ENCODE data around the gene RIMS1. TPM values are rescaled to one million over a fixed set of nuclear protein-coding genes. Genes with fewer than 3 reads are reported as not detected.

RIMS1 gene
- total RNA-seq, 1 donor = 1.3 TPM

DNA sequence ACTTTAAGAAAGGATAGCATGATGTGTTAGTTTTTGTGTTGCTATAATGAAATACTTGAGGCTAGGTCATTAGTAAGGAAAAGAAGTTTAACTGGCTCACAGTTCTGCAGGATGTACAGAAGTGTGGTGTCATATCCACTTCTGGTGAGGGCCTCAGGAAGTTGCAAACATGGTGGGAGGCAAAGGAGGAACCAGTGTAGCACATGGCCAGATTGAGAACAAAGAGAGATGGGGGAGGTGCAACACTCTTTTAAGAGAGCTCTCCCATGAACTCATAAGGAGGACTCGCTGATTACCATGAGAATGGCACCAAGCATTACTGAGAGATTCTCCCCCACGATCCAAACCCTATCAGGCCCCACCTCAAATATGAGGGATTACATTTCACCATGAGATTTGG lies 265.4 kb downstream of the RIMS1 start:
- TF ChIP-seq, protein P1, sequence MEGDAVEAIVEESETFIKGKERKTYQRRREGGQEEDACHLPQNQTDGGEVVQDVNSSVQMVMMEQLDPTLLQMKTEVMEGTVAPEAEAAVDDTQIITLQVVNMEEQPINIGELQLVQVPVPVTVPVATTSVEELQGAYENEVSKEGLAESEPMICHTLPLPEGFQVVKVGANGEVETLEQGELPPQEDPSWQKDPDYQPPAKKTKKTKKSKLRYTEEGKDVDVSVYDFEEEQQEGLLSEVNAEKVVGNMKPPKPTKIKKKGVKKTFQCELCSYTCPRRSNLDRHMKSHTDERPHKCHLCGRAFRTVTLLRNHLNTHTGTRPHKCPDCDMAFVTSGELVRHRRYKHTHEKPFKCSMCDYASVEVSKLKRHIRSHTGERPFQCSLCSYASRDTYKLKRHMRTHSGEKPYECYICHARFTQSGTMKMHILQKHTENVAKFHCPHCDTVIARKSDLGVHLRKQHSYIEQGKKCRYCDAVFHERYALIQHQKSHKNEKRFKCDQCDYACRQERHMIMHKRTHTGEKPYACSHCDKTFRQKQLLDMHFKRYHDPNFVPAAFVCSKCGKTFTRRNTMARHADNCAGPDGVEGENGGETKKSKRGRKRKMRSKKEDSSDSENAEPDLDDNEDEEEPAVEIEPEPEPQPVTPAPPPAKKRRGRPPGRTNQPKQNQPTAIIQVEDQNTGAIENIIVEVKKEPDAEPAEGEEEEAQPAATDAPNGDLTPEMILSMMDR (IDR thresholded peaks at IDR 0.05; ENCODE audit: insufficient read depth, low read depth, low read length) = no peak
- no peak for DNase-seq (ENCODE audit: low read depth)
- H3K4me3 ChIP-seq (ENCODE audit: low read depth, low read length) = no peak overlapping the region

GRCh38 chr6:72175916-72176315 lies 289.6 kb downstream of the RIMS1 start:
- no peak overlapping the region for H3K4me3 ChIP-seq (ENCODE audit: low read depth, low read length)
- TF ChIP-seq, protein P1 (IDR thresholded peaks at IDR 0.05; ENCODE audit: insufficient read depth, low read depth, low read length) = no peak
- DNase-seq (ENCODE audit: low read depth) = no peak

DNA sequence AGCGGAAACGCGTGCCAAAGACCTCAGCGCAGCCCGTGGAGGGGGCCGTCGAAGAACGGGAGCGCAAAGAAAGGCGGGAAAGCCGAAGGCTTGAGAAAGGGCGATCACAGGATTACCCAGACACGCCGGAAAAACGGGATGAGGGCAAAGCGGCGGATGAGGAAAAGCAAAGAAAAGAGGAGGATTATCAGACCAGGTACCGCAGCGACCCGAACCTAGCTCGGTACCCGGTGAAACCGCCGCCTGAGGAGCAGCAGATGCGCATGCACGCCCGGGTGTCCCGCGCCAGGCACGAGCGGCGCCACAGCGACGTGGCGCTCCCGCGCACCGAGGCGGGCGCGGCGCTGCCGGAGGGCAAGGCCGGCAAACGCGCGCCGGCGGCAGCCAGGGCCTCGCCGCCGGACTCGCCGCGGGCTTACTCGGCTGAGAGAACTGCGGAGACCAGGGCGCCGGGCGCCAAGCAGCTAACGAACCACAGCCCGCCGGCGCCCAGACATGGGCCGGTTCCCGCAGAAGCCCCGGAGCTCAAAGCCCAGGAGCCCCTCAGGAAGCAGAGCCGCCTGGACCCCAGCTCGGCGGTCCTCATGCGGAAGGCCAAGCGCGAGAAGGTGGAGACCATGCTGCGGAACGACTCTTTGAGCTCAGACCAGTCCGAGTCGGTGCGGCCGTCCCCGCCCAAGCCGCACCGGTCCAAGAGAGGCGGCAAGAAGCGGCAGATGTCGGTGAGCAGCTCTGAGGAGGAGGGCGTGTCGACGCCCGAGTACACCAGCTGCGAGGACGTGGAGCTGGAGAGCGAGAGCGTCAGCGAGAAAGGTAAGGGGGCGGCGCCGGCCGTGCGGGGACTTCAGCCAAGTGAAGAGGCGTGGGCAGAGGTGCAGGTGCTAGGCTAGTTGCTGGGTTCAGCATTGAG lies 296.2 kb downstream of the RIMS1 start:
- peak; percentile 3 for DNase-seq (ENCODE audit: low read depth)
- TF ChIP-seq, protein P1 (IDR thresholded peaks at IDR 0.05; ENCODE audit: insufficient read depth, low read depth, low read length) = no peak
- H3K4me3 ChIP-seq (ENCODE audit: low read depth, low read length) = peak overlapping the region; percentile 37

DNA sequence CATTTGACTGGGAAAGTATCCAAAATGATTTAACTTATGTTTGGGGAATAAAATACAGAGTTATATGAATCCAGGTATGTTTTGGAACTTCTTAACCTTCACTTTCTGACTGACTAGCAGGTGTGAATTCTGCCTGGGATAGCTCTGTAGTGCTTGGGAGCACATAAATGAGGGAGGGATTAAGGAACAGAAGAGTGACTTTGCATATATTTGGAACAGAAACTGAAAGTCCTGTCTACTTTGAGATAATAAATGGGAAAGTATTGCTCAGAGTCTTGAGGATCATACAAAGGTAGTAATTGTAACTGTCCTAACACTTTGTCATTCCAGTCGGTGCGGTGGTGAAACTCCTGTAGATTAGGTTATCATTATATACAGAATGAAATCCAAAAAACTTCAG lies 317.6 kb downstream of the RIMS1 start:
- DNase-seq (ENCODE audit: low read depth) = no peak
- TF ChIP-seq, protein P1 (IDR thresholded peaks at IDR 0.05; ENCODE audit: insufficient read depth, low read depth, low read length) = no peak
- no peak overlapping the region for H3K4me3 ChIP-seq (ENCODE audit: low read depth, low read length)

DNA sequence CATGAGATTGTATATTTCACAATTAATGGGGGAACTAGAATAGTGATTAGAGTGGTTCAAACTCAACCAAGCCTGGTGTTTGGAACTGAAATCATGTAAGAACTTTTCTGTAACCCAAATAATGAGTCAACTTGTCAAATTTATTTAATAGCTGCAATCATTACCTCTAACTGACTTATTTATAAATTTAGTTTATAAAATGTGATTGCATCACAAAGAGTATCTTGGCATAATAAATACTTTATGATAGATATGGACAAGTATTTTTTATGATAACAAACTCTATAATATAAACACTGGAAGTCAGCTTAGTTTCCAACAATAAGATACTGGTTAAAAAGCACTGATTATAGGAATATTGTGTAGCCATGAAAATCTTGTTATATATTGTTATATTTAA lies 319.1 kb downstream of the RIMS1 start:
- H3K4me3 ChIP-seq (ENCODE audit: low read depth, low read length) = no peak overlapping the region
- TF ChIP-seq, protein P1 (IDR thresholded peaks at IDR 0.05; ENCODE audit: insufficient read depth, low read depth, low read length) = no peak
- DNase-seq (ENCODE audit: low read depth) = no peak

GRCh38 chr6:72206606-72207005 lies 320.3 kb downstream of the RIMS1 start:
- no peak overlapping the region for H3K4me3 ChIP-seq (ENCODE audit: low read depth, low read length)
- DNase-seq (ENCODE audit: low read depth) = no peak
- TF ChIP-seq, protein P1 (IDR thresholded peaks at IDR 0.05; ENCODE audit: insufficient read depth, low read depth, low read length) = no peak

All from fibroblast of villous mesenchyme (primary cell).